Cardiac septum (tissue), 1 donor: ENCODE data around the gene KIF2C. TPM values are rescaled to one million over a fixed set of nuclear protein-coding genes. Genes with fewer than 3 reads are reported as not detected.
"Not testable (repeated sequence)": the region's sequence is repeated elsewhere in the genome, so short reads cannot be mapped to it uniquely, and the experiment has no call there.

Experiments
- DNase-seq: peaks from one replicate; pipeline ENCODE4 v3.0.0-alpha.2; 2020; ENCODE audit warnings: low spot score
- intact Hi-C: fragments of 100-400 bp; cut with DNase I; formaldehyde crosslinking; loops from one replicate; pipeline ENCODE4 v1.14.0; 2022
- total RNA-seq: library from RNA; stranded (reverse); fragmentation: NEBNext Ultra II Directional; extraction: Animal tissue kit (Norgen Biotek cat#: 25700); gene quantifications from one replicate; pipeline ENCODE4 v1.2.1, GENCODE V29; 2021
- donor health status: DM: no; HTN: no; CAD: no.

Gene KIF2C
- total RNA-seq, 1 donor from 2014 or later, result 1.3 TPM

DNA sequence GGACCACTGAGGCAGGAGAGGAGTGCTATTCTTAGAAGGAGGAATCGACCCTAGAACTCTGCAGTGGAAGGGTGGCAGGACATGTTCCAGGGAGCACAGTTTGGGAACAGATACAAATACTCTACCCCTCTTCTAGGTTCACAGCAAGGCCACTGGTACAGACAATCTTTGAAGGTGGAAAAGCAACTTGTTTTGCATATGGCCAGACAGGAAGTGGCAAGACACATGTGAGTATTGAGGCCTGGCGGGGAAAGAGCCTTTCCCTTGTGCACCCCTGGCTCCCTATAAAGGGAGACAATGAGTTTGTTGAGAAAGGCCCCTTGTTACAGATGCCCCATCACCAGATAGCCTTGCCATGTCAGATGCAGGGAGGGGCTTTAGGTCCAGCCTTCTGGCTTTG is 17.8 kb downstream of the KIF2C start:
- intact Hi-C loops, result no loop called here
- no peak for DNase-seq

DNA sequence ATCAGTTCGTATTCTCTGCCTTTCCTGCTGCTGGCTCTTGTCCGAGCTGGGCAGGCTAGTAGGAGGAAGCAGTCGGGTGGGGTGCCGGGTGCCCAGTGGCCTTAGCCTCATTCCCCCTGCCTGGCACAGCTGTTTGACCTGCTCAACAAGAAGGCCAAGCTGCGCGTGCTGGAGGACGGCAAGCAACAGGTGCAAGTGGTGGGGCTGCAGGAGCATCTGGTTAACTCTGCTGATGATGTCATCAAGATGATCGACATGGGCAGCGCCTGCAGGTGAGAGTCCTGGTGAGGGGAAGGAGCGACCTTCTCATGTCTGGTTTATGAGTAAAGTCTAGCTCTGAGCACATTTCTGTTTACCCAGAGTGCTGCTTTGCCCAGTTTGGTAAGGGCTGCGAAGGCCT is 19.4 kb downstream of the KIF2C start:
- DNase-seq, result no peak
- intact Hi-C loops, result no loop called here

DNA sequence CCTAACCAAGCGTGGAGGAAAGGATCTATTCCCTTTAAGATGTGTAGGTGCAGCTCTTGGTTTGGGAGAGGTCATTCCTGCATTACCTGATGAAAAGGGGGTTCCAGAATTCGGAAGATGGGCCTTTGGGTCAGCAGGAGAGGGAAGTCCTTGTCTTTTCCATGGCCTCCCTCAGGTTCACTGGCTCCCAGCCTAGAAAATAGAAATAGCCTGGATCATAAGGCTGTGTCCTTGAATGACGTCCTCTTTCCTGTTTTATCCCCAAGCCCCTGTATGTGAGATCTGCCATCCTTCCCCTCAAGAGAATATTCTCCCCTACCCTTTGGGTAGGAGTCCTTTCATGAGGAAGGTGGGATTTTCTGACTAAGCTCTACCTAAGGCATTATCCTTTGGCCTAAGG is 21.2 kb downstream of the KIF2C start:
- intact Hi-C loops, result no loop called here
- DNase-seq, result no peak

DNA sequence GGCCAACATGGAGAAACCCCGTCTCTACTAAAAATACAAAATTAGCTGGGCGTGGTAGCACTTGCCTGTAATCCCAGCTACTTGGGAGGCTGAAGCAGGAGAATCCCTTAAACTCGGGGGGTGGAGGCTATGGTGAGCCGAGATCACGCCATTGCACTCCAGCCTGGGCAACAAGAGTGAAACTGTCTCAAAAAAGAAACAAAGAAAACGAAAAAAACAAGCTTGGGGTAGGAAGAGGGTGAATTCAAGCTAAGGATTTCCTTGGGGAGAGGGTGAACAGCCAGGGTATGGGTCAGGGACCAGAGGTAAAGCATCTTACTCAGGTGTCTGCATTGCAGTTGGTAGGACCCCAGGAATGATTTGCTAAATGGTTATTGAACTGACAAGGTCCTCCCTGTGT is 26.8 kb downstream of the KIF2C start:
- not testable (repeated sequence) for DNase-seq

DNA sequence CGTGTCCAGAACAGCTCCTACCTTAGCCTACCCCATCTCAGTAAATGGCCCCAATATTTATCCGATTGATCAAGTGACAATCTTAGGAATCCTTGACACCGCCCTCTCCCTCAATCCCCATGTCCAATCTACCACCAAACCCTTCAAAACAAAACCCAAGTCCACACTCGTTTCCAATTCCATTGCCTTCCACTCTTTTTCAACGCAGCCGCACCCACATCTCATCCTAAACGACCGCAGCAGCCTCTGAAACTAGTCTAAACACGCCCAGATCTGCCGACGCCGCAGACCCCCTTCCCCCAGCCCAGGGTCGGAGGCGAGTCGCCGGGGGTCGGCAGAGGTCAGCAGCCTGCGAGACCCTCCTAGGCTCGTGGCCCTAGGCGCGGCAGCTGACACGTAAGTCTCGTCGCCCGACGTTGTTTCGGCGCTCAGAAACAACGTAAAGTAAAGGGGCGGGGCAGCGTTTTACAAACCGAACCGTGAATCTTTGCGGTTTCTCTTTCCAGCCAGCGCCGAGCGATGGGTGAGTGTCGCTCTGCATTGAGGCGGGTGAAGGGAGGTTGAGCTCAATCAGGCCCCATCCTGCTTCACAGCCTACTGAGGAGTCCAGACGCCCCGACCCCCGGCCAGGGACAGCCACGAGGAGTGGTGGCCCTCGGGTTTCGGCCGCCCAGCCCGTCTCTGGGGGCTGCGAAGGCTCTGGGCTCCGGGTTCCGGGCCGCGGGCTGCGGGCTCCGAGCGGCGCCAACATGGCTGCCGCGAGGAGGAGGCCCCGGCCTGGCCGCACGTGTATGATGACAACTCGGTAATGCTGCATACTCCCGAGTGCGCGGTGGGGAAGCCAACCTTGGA is 35.7 kb downstream of the KIF2C start, which contains the start of gene RPS8:
TSS of gene RPS8 (plus strand) at position 463 of the 852 bp plus-strand sequence. CDS start at position 520, 57 bp downstream.
- intact Hi-C loops, result no loop called here
- DNase-seq, result peak; percentile 96

More for the DNA sequence above, 26.8 kb downstream of the KIF2C start:
- intact Hi-C loops, result not testable (repeated sequence)

DNA sequence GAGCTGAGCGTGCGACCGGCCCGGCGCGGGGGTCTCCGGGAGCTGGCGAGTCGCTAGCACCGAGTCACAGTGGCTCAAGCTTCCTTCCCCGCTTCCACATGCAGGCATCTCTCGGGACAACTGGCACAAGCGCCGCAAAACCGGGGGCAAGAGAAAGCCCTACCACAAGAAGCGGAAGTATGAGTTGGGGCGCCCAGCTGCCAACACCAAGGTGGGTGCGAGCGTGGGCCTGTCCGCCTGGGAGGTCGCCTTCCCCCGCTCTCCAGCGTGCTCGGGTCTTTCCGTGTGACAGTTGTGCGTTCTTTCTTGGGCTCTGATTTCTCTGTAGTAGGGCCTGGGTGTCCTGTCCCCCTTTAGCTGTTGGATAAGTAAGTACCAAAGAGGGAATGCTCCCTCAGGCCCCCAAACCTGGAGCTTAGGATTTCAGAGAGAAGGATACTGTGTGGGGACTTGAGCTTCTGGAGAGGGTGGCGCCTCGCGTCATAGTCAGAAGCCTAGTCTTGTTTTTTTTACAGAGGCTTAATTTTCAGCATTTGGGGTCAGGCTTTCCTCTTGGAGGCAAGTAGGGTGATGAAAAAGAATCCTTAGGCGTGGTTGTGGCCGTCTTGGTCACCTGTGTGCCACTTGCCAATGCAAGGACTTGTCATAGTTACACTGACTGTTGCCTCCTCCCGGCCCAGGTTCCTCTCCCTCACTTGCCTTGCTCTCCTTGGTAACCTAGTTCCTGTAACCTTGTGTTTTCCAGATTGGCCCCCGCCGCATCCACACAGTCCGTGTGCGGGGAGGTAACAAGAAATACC is 36.5 kb downstream of the KIF2C start:
- intact Hi-C loops, result no loop called here
- no peak for DNase-seq

DNA sequence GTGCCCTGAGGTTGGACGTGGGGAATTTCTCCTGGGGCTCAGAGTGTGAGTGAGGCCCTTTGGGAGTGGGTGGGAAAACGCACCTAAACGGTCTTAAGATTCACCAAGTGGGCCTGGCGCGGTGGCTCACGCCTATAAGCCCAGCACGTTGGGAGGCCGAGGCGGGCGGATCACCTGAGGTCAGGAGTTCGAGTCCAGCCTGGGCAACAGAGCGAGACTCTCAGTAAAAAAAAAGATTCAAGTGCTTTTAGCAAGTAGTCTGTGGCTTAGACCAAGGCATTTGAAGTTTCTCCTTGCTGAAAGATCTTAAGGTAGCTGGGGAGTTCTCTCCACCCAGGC is 37.1 kb downstream of the KIF2C start:
- no peak for DNase-seq
- intact Hi-C loops, result no loop called here

DNA sequence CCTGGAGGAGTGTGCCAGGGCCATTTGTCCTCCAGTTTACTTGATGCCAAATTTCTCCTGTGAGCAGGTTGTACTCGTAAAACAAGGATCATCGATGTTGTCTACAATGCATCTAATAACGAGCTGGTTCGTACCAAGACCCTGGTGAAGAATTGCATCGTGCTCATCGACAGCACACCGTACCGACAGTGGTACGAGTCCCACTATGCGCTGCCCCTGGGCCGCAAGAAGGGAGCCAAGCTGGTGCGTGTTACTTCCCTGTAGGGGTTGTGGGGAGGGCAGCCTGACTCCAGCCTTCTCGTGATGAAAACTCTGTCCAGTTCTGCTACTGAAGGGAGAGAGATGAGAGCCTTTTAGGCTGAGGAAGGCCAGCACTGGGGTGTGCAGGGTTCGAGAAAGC is 37.9 kb downstream of the KIF2C start:
- no peak for DNase-seq
- intact Hi-C loops, result no loop called here

DNA sequence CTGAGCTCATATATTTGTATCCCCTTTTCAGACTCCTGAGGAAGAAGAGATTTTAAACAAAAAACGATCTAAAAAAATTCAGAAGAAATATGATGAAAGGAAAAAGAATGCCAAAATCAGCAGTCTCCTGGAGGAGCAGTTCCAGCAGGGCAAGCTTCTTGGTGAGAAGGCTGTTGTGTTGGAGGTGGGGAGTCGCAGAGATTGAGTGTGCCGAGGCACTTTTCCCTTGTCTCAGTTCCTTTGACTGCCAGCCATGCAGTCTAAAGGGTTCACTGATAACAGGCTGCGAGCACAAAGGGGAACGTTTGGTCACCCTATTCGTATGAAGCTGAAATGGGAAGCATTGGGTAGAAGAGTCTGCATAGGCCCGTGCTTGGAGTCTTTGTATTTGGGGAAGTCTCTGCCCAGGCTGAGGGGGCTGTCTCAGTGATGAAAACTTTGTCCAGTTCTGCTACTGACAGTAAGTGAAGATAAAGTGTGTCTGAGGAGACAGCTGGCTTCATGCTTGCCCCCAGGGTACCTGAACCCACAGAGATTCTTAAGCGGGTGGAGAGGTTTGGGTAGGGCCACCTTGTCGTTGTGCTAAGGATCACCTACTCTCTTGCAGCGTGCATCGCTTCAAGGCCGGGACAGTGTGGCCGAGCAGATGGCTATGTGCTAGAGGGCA is 38.5 kb downstream of the KIF2C start:
- intact Hi-C loops, result no loop called here
- DNase-seq, result no peak

DNA sequence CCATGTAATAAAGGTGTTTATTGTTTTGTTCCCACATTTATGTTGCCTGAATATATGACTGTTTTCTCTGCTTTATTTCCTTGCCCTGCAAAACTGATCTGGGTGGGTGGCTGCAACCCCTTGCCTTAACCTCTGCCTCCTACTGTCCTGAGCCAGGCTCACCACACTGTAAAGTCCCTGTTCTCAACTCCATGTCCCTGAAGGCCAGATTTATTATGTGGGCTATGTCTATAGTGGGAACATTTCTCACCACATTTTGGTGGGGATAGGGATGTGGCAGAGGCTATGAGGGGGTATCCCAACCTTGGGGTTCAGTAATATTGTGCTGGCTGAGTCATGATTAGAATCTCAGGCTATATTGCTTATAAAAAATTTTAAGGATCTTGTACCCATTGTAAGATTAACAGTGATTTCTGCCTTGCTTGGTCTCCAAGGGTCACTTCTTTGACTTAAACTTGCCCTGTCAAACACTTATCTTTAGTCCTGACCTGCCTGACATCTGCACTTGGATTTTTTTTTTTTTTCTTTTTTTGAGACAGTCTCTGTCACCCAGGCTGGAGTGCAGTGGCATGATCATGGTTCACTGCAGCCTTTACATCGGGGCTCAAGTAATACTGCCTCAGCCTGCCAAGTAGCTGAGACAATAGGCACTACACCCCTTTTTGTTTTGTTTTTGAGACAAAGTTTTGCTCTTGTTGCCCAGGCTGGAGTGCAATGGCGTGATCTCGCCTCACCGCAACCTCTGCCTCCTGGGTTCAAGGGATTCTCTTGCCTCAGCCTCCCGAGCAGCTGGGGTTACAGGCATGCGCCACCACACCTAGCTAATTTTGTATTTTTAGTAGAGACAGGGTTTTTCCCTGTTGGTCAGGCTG is 39.3 kb downstream of the KIF2C start:
- intact Hi-C loops, result no loop called here

DNA sequence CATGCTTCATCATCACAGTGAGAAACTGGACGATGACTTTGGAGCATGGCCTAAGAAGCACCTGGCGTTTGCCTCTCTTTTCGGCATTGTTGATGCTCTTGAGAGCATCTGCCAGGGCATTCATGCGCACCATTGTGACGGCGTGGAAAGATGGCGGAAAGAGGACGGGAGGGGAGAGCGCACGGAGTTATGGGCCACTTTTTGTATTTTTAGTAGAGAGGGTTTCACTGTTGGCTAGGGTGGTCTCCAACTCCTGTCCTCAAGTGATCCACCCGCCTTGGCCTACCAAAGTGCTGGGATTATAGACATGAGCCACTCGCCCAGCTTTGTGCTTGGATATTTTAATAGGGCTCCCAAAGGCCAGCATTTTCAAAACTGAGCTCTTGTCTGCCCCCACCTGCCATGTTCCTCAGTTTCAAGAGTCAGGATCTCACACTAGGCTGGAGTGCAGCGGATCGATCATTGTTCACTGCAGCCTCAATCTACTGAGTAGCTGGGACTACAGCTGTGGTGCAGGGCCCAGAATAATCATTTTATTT is 41.0 kb downstream of the KIF2C start:
- DNase-seq, result no peak
- intact Hi-C loops, result no loop called here

More for the DNA sequence above, 39.3 kb downstream of the KIF2C start:
- DNase-seq, result no peak

DNA sequence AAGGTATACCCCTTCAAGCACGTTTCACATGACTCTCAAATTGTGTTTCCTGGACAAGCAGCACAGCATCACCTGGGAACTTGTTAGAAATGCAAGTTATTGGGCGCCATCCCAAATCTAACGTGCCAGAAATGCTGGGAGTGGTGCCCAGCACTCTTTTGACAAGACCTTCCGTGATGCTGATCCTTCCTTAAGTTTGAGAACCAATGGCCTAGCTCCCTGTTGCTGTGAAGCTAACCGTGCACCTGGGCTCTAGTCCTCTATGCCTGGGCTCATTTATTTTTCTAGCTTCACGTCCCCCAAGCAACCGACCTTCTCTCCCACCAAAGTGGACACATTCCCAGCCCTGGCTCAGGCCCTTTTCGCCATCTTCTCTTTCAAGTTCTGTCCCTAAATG is 44.1 kb downstream of the KIF2C start:
- DNase-seq, result no peak
- intact Hi-C loops, result no loop called here

DNA sequence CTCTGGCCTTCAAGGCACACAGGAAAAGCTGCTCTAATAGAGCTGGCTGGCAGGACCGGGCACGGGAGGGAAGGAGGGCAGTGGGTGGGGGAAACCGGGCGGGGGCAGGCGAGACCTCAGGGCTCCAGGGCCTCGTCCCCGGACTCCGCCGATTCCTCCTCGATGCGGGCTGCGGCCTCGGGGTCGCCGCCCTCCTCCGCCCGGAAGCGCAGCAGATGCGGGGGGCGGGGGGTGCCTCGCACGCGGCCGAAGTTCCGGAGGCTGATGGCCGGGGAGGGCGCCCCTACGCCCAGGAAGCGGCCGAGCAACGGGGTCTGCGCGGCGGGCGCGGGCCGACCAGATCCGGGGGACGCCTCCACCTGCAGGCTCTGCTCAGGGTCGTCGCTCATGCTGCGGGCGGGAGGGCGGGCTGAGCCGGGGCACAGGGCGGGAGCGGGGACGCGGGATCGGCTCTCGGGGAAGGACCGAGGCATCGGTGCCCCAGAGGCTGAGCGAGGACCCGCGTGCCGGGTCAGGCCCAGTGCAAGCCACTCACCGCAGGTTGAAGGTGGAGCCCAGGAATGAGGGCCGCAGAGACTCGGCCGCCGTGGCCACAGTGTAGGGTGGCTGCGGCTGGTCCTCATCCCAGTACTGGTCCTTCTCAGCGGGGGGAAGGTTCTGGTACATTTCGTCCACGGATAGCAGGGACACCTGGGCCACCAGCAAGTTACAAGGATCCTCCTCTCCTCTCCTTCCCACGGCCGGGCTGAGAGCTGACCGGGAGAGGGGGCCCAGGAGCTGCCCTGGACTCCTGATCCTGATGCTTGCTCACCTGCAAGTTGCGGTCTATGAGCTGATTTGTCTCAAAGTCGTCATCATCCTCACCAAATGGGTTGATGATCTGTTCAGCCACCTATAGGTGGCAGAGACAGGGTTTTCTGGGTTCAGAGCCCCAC is 44.7 kb downstream of the KIF2C start:
- DNase-seq, result no peak
- intact Hi-C loops, result no loop called here

DNA sequence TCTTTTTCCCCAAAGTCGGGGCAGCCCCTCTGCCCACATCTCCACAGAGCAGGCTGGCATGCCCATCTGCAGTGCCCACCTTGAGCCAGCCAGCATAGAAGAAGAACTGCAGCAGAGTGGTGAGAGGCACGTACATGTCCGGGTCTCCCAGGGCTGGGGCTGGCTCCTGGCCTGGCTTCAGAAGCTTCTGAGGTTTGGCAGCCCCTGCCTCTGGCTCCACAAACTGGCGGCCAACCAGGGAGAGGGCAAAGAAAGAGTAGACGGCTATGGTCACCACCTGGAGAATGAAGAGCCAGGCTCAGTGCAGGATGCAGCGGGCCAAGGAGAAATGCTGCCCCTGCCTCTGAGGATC is 45.4 kb downstream of the KIF2C start:
- intact Hi-C loops, result no loop called here
- no peak for DNase-seq

DNA sequence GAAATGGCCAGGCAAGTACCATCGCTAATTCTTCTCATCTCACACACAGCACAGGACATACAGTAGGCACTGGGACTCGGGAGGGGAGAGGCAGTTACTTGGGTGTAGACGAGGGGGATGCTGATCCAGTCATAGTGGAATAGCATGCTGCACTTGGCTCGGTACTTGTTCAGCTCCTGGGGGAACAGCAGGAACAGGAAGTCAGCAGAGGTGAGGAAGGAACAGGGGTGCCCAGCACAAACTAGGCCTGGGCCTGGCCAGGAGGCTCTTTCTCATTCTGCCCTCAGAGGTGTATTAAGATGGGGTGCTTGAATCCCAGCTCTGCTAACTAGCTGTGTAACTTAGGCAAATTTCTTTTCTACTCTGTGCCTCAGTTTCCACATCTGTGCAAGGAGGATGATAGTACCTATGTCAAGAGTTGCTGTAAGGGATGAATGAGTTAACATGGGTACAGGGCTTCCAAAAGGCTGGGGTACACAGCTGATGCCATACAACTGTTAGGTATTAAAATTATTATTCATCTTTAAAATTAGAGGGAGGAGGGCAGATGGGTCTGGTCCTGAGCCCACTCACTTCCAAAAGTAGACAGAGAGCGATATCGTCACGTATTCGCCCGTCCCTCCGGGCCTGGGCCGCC is 46.0 kb downstream of the KIF2C start:
- no peak for DNase-seq
- intact Hi-C loops, result no loop called here

DNA sequence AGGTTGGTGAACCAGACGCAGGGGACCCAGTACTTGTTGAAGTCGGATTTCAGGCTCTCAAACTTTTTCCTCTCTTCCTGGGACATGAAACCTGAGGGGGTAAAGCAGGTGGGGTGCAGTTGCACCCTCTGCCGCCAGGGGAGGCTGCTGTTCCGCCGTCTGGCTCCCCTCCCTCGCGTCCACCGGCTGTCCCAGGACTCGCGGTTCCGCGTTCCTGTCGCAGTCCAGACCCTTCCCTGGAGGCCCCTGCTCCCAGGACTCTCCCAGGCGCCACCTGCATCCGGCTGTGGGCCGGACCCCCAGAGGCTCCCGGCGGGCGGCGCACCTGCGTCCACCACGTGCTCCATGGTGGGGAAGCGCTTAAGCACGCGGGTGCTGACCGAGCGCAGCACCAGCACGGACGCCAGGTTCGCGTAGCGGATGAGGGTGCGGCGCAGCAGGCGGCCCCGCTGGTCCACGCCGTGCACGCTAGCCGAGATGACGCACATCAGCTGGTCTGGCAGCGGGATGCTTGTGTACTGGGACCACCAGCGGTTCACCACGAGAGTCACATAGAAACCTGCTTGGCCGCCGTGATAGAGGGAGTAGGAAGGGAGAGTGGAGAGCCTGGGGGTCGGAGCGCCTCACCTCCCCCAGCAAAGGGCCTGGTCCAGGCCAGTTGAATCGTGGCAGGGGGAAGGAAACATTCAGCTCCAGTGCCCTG is 46.7 kb downstream of the KIF2C start:
- intact Hi-C loops, result no loop called here
- DNase-seq, result peak; percentile 90

DNA sequence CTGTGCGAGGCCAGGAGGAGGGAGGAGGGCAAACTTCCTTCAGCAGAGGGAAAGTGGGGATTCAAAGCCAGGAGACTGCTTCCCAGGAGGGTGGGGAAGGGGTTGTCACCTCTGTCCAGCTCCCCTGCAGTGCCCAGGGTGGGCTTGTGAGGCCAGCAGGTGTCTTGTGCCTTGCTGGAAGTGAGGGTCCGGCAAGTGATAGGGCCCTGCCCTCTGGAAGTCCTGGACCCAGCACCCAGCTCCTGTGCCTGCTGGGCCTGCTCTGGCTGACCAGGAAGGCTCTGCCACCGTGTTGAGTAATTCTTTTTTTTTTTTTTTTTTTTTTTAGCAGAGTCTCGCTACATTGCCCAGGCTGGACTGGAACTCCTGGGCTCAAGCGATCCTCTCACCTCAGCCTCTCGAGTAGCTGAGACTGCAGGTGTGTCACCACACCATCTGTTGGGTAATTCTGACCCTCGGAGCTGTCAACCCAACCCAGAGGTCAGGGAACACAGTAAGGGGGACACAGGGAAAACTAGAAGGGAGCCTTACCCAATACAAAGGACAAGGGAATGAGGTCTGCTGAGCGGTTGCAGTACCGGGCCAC is 47.3 kb downstream of the KIF2C start:
- no peak for DNase-seq
- intact Hi-C loops, result no loop called here
